Neural progenitor cell (in vitro differentiated cells): Measurements from ENCODE around the gene DNAJC9.

Experiments used
- CTCF ChIP-seq: fragments of 200-600 bp; sonication (generic); IDR thresholded peaks from 2 replicates; pipeline ENCODE4 v1.5.1; 2017; ENCODE audit warnings: antibody characterized with exemption, mild to moderate bottlenecking
- EZH2phosphoT487 ChIP-seq: fragments of 200-600 bp; sonication (generic); IDR thresholded peaks from 2 replicates; pipeline ENCODE4 v1.6.1; 2017; ENCODE audit warnings: antibody characterized with exemption

- no peak for TF ChIP-seq EZH2phosphoT487
- TF ChIP-seq CTCF: no peak
These were observed 31.3 kb downstream of the DNAJC9 start for GRCh38 chr10:73215749-73216148.
